GM18520 (cell line): Measurements from ENCODE around the gene DUSP3.

ENCODE experiments used
- ATAC-seq: cut with Tn5 transposase; IDR thresholded peaks from one replicate; pipeline ENCODE4 v1.9.1; 2021; ENCODE audit not compliant: unreplicated experiment

The DUSP3 gene

GRCh38 chr17:43778337-43779144, at the start of gene DUSP3:
TSS of gene DUSP3 (minus strand) at chr17:43778977. CDS start at chr17:43778924, 53 bp downstream.
- peak; percentile 73 for ATAC-seq

GRCh38 chr17:43827596-43827995, 48.8 kb upstream of the DUSP3 start:
- no peak for ATAC-seq

DNA sequence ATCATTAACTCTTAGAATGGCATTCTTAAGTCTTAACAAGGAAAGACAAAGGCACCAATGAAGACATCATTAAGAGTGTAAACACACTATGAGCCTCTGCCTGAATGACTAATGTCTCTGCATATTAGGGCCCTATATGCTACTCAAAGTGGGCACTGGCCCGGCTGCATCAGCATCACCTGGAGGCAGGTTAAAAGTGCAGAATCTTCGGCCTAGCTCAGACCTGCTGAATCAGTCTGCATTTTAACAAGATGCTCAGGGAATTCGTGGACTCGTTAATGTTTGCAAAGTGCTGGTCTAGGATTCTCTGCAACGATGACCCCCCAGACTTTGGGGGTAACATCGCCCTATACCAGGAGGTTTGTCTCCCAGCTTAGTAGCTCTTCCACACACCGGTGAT, 47.4 kb upstream of the DUSP3 start:
- no peak for ATAC-seq

DNA sequence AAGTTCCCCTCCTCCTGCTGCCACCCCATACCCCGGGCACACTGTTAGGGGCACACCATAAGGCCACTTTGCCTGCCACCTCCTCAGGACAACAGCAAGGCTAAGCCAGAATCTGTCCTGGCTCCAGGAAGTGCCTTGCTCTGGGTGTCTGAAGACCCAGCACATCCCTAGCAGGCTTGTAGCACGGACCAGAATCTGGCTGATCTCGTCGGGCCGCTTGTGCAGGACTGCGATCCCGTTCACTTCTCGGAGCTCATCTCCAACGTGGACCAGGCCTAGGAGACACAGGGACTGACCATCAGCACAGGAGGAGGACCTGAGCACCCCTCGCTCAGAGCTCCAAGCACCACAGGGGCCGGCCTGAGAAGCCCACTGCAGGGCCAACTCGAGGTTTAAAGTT, 46.8 kb upstream of the DUSP3 start:
- ATAC-seq: no peak

DNA sequence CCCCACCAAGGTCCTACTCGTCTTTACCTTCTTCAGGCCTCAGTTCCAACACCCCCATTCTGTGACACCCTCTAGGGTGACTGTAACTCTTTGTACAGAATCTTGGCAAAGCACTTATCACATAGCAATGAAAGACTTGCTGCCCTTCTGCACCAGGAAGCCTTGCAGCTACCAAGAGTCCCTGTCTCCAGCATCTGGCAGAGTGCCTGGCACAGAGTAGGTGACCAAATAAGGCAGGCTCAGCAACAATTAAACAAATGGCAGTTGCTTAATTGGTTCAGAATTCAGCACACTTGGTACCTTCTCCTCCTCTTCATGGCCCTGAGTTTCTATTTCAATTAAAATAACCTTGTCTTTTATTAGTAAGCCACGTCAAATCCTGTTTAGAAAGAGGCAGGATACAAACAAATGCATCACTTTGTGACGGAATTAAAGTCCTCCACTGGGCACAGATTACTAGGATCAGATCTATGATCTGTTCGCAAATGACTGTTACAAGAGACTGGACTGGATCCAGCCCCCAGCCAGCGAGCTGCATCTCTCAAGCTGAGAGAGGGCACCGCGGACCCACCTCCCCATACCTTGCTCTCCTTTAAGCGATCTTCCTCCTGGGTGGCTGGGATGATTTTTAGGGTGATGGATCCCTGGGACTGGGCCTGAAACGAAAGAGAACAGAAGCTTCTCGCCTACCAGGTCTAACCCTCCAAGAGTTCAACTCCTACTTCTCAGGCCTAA, 44.7 kb upstream of the DUSP3 start:
- no peak for ATAC-seq

- no peak for ATAC-seq
These were observed 43.9 kb upstream of the DUSP3 start for GRCh38 chr17:43822570-43823190.

DNA sequence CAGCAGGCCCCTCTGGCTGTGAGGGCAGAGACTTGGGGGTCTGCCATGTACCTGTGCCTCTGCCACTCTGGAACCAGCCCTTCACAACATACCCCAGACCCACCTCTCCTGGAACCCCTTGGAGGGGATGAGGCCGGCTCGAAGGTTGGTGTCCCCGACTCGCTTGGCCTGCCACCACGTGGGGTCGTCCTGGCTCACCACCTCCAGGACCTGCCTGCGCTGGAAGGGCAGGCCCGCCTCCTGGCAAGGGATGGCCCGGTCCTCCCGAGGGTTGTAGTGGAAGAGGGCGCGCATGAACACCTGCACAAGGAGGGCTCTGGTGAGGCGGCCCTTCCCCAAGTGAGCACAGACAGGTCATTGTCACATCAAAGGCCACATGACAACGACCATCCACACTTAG, 42.0 kb upstream of the DUSP3 start:
- no peak for ATAC-seq

DNA sequence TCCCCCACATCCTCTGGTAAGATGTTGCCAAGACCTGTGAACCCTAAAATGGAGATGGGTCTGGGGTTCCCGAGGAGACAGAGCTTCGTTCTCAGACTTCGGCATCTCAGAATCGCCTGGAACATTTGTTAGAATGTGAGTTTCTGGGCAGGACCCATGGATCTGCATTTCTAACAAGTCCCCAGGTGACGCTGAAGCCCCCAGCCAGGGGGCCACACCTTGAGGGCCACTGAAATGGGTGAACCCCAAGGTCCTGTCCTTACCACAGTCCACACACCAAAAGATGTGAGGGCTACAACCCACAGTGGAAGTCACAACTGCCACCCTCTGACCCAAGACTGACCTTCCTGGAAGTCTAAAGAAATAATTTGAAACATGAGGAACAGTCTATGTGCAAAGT, 40.2 kb upstream of the DUSP3 start:
- no peak for ATAC-seq

DNA sequence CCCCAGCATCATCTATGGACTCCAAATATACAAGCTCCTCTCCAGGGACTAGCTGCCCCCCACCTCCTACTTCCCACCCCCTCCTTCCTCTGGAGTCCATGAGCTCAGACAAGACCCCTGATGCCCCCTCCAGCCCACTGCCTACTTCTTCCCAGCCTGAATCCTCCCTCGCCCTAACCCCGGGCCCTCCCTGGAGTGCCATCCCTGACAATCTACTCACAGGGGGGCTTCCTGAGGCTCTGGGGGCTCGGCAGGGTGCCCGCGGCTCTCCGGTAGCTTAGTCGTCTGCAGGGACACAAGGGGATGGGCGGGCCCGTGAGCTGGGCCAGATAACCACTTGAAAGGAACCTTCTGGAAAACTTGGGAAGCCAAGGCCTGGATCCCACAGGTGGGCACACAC, 39.0 kb upstream of the DUSP3 start:
- ATAC-seq: no peak

DNA sequence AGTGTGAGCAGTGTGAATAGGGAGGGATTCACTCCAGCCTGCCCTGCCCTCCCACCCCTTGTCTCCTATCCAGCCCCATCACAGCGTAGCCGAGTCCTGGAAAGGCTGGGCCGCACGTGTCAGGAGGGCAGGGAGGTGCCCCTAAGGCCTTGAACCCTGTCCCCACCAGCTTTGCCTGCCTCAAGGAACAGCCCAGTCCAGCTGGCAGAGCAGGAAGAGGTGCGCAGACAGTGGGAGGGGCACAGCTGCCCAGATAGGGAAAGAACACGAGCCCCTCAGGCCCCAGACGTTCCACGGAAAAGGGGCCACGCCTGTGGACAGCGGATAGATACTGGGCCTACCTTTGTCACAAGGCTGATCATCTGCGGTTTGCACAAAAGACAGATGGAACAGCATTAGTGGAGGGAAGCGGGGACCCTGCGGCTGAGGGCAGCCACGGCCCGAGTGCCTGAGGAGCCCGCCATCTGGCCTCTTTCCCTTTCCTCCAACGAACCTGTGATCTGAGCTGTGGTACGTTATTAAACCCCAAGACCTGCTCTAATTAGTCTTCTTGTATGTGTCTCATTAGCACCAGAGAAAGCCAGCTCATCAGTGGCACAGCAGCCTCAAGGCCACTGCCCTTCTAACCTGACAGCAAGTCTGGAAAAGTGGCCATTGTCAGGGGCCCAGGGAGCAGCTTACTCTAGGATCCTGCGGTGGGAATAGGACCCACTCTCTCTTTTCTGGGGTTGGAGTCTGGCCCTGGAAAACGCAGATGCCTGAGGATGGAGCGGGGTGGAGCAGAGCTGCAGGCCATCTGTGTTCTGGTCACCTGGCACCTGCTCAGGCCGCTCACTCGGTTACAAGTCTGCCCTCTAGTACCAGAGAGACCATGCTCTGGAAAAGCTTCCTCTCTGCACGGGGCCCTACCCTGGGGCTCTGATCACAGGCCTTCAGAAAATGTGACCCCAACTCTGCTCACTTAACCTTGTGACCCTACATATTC, 37.9 kb upstream of the DUSP3 start:
- ATAC-seq: no peak

DNA sequence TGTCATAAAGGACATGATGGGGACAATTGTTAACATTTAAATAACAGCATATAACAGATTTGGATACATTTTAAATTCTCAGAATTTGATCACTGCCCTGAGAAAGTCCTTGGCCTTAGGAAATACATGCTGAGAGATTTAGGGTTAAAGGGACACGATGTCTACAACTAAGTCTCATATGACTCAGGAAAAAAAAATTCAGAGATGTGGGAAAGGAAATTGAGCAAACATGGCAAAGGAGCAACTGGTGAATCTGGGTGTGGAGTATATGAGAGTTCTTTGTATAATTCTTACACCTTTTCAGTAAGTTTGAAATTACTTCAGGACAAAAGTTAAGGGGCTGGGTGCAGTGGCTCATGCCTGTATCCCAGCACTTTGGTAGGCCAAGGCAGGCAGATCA, 35.9 kb upstream of the DUSP3 start:
- no peak for ATAC-seq

- no peak for ATAC-seq
These were observed 35.2 kb upstream of the DUSP3 start for GRCh38 chr17:43814026-43814425.

DNA sequence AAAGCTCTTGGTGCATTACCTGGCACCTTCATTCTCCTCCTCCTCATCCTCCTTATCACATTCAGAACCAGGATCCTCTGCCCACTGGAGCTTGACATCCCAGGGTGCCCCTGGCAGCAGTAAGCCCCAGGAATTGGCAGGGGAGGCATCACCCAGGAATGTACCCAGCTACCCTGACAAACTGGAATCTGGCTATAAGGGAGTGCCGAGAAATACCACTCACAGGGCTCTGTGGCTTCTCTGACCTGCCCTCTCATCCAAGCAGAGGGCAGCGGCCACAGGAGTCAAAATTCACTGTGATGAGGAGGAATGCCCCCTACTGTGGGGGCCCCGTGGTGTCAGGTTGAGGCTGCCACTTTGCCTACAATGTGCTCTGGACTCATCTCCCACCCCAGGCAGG, 34.6 kb upstream of the DUSP3 start:
- ATAC-seq: no peak

- no peak for ATAC-seq
These were observed 33.9 kb upstream of the DUSP3 start for GRCh38 chr17:43812396-43813265.

DNA sequence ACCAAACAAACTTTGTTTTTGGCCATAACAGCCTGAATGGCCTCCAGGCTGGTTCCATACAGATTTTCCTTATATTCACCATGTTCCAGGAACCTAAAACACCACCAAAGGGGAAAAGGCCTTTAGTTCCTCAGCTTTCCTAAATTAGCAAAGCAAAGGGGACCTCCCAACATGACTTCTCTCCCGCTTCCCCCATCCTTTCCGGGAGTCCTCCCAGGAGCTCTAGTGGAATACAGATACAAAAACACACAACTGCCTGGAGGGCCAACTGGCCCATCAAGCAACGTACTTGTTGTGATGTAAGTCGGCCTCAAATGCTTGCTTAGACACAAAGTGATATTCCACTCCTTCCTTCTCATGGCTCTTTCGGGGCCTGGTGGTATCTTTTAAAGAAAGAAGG, 32.0 kb upstream of the DUSP3 start:
- ATAC-seq: no peak

DNA sequence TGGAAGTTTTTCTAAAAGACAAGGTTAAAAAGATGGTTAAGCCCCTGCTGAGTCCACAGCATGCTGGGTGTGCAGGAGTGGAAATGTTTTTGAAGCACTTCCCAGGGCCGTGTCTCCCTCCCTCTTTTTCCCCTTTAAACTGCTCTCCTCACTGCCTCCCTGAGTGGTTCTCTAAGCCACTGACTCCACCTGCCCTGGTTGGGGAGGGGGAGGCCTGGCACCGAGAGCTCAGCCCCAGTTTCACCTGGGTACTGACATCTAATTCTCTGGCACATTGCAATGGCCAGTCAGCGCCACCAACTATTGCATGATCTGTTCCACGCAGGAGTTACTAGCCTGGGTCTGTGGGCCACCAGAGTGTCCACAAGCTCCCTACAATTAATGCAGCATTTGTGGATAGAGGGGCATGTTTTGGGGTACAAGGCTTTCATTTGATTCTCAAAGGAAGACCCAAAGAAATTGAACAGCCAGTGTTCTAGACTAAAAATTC, 31.5 kb upstream of the DUSP3 start:
- no peak for ATAC-seq

- no peak for ATAC-seq
These were observed 30.3 kb upstream of the DUSP3 start for GRCh38 chr17:43809121-43809520.

GRCh38 chr17:43808076-43808475, 29.3 kb upstream of the DUSP3 start:
- ATAC-seq: no peak

DNA sequence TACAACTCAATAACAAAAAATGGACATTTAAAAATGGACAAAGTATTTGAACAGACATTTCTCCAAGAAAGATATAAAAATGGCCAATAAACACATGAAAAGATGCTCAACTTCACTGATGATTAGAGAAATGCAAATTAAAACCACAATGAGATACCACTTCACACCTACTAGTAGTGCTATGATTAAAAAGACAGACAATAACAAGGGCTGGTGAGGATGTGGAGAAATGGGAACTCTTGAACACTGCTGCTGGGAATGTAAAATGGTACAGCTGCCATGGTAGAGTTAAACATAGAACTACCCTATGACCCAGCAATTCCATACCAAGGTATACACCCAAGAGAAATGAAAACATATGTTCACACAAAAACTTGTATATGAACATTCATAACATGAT, 26.3 kb upstream of the DUSP3 start:
- no peak for ATAC-seq

GRCh38 chr17:43803758-43804157, 25.0 kb upstream of the DUSP3 start:
- no peak for ATAC-seq
